ENCODE results near the gene MTF2.
"Not testable (repeated sequence)": the region's sequence is repeated elsewhere in the genome, so short reads cannot be mapped to it uniquely, and the experiment has no call there.

Gene MTF2

DNA sequence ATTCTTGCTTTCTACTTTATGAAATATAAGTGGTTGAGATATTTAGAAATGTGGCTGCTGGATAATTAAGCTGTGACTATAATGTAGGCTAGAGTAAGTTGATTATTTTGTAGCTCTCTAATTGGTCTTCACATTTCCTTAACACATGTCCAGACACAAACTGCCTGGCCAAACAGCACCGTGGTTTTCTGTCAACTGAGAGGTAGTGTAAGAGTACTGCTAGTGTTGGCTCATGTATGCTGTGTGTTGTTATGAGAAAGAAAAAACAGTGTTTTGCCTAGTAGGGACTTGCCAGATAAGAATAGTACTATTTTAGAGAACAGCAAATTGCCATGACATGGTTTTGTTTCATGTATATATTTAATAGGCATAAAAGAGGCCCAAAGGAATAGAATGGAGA lies 64.1 kb downstream of the MTF2 start:
- DNase-seq (ENCODE audit: low read depth) = no peak

DNA sequence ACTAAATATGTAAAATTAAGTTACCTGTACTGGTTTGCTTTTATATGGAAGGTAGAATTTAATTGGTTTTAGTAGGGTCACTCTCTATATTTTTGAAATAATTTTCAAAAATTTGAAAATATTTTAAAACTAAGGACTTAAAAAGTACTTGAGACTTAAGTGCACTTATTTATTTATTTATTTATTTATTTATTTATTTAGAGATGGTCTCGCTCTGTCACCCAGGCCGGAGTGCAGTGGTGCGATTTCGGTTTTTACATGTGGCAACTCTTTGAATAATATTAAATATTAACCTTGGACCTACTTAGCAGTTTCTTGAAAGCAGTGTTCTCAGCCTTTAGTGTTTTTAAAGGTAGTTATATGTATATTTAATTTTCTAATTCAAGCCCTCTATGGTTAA lies 64.7 kb downstream of the MTF2 start:
- no peak for DNase-seq (ENCODE audit: low read depth)

DNA sequence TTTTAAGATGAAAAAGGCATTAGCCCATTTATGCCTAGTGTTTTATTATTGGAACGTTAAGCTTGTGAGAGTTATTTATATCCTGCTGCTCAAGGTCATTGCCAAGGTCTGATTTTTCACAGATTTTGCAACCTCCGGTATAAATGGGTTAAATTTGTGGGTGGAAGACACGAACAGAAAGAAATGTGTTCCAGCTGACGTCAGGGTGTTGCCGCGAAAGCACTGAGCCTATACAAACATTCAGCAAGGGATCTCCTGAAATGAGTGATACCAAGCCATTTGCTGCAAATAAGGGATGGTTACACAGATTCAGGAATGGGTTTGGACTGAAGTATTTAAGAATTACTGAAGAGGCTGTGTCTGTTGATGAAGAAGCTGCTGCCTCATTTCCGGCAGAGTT lies 68.9 kb downstream of the MTF2 start:
- no peak for DNase-seq (ENCODE audit: low read depth)

DNA sequence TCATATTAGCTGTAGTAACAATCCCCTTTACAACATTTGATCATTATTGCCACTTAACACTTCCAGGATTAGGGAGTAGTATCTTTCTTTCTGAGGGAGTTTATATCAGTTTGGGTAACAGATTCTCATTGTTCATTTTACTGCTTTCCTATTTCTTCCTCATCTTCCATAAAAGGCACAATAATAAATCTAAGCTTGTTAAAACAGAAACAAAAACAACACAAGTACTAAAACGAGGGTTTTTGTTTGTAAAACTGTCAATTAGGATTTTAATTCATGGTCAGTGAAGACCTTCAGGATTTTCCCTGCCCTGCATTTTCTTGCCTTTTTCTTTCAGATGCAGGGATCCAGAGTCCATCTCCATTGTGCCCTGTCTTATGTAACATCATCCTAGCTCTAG lies 71.6 kb downstream of the MTF2 start:
- DNase-seq (ENCODE audit: low read depth) = no peak

DNA sequence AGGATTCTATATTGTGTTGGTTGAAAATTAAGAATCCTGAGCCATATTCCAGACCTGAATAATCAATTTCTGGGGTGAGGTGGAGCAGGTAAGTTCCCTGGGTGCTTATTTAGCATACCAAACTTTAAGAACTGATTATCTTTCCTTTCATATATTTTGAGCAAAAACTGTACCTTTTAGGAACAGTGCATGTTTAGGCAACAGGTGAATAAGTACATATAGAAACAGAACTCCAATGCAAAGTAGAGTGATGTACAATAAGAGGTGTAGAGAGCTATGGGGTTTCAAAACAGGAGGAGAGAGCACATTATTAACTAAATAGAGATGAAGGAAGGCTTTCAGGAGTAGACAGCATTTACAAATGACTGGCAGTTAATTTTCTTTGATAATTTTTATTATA lies 72.4 kb downstream of the MTF2 start:
- no peak for DNase-seq (ENCODE audit: low read depth)

DNA sequence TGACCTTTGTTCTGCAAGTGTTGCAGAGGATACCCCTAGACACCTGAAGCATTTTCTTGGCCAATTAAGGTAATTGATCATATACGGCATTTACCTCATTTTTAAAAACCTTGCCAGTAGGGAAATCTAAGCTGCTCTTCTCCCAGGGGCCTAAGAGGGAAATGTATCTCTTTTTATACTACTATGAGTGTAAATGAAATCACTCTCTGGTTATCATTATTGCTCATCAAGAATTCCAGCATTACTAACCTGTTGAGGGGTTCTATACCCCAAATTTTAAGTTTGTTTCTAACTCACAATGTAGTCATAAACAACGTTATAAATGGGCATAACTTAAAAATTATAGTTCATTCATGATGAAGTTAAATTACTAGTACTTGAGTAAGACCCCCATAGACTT lies 73.8 kb downstream of the MTF2 start:
- no peak for DNase-seq (ENCODE audit: low read depth)

DNA sequence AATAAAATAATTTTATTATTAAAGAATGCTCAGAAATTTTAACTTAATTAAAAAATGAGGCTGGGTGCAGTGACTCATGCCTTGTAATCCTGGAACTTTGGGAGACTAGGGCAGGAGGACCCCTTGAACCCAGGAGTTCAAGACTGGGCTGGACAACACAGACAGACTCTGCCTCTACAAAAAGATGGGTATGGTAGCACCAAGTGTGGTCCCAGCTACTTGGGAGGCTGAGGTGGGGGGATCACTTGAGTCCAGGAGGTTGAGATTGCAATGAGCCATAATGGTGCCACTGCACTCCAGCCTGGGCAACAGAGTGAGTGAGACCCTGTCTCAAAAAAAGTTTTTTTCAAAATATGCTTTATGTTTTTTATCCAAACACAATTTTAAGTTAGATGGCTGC lies 75.8 kb downstream of the MTF2 start:
- DNase-seq (ENCODE audit: low read depth) = no peak

DNA sequence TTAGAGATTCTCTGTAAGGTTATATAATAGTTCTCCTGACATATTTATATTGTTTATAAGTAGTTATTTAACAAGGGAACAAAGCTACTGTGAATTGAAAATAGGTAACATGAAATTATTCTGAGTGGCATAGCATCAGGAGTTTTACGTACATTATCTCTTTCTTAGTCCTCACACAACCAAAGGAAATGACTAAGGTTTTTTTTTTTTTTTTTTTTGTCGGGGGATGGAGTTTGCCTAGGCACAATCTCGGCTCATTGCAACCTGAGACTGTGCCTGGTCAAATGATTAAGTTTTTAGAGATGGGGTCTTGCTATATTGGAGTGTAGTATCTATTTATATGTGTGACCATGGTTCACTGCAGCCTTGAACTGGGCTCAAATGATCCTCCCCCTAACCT lies 76.3 kb downstream of the MTF2 start:
- no peak for DNase-seq (ENCODE audit: low read depth)

DNA sequence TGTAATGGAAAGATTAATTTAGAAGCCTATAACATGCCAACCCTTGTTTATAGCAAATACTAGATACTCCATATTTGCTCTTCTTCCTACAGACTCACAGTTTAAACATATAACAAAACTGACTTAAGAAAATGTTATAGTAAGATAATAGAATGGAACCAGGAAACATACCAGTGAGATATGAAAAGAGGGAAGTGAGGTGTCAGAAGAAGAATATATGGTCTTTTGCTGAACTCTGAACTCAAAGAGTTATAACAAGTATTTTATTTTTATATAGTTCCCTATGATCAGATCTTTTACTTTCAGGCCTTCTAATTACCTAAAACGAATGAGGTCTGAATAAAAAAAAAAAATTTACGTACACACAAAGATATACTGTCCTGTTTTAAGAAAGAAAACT lies 80.3 kb downstream of the MTF2 start:
- no peak for DNase-seq (ENCODE audit: low read depth)

DNA sequence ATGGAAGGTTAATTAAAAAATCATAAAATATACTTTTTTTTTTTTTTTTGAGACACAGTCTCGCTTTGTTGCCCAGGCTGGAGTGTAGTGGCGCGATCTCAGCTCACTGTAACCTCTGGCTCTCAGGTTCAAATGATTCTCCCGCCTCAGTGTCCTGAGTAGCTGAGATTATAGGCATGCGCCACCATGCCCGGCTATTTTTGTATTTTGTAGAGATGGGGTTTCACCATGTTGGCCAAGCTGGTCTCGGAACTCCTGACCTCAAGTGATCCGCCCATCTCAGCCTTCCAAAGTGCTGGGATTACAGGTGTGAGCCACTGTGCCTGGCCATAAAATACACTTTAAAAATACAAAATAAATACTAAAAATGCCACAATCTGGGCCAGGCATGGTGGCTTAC lies 84.2 kb downstream of the MTF2 start:
- not testable (repeated sequence) for DNase-seq (ENCODE audit: low read depth)

DNA sequence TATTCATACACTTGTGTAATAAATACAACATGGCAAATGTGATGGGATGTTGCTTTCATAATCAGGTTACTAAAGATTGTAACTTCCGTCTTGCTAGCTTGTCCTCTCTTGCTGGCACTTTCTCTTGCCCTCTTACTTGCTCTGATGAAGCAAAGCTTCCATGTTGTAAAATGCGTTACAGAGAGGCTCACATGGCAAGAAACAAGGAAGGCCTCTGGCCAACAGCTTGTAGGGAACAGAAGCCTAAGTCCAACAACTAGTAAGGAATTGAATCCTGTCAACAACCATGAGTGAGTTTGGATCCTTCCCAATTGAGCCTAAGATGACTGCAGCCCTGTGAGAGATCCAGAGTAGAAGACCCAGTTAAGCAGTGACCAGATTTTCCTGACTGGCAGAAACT lies 85.7 kb downstream of the MTF2 start:
- DNase-seq (ENCODE audit: low read depth) = no peak

DNA sequence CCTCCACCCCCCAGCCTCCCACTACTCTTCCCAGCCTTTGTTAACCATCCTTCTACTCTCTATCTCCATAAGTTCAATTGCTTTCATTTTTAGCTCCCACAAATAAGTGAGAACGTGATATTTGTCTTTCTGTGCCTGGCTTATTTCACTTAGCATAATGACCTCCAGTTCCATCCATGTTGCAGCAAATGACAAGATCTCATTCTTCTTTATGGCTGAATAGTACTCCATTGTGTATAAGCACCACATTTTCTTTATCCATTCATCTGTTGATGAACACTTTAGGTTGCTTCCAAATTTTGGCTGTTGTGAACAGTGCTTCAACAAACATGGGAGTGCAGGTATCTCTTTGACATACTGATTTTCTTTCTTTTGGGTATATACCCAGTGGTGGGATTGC lies 86.8 kb downstream of the MTF2 start:
- DNase-seq (ENCODE audit: low read depth) = not testable (repeated sequence)

DNA sequence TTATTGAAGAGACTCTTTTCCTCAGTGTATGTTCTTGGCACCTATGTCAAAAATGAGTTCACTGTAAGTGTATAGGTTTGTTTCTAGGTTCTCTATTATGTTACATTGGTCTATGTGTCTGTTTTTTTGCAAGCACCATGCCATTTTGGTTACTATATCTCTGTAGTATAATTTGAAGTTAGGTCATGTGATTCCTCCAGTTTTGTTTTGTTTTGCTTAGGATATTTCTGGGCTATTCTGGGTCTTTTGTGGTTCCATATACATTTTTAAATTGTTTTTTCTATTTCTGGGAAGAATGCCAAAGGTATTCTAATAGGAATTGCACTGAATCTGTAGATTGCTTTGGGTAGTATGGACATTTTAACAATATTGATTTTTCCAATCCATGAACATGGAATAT lies 87.9 kb downstream of the MTF2 start:
- no peak for DNase-seq (ENCODE audit: low read depth)

DNA sequence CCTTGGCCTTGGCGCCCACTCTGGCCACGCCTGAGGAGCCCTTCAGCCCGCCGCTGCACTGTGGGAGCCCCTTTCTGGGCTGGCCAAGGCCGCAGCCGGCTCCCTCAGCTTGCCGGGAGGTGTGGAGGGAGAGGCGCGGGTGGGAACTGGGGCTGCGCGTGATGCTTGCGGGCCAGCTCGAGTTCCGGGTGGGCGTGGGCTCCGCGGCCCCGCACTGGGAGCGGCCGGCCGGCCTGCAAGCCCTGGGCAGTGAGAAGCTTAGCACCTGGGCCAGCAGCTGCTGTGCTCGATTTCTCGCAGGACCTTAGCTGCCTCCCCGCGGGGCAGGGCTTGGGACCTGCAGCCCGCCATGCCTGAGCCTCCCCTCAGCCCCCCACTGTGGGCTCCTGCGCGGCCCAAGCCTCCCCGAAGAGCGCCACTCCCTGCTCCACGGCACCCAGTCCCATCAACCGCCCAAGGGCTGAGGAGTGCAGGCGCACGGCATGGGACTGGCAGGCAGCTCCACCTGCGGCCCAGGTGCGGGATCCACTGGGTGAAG lies 91.1 kb downstream of the MTF2 start:
- DNase-seq (ENCODE audit: low read depth) = not testable (repeated sequence)

DNA sequence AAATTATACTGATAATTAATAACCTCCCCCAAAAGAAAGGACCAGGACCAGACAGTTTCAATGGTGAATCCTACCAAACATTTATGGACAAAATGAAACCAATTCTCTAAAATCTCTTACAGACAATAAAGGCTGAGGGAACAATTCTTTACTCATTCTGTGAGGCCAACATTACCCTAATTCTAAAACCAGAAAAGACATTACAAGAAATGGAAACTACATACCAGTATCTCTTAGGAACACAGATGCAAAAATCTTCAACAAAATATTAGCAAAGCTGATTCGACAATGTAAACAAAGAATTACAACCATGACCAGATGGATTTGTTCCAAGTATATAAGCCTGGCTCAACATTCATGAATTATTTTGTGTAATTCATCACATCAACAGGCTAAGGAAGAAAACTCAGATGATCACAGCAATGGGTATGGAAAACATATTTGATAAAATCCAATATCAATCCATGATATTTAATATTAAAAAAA lies 92.5 kb downstream of the MTF2 start:
- DNase-seq (ENCODE audit: low read depth) = no peak

DNA sequence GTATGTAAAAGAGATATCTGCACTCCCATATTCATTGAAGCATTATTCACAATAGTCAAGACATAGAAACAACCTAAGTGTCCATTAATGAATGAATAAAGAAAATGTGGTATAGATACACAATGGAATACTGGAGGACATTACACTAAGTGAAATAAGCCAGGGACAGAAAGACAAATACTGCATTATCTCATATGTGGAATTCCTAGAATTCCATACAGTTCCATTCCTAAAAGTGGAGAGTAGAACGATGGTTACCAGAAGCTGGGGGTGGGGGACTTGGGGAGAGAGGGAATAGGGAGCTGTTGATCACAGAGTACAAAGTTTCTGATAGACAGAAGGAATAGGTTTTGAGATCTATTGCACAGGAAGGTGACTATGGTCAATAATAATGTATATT lies 93.7 kb downstream of the MTF2 start:
- DNase-seq (ENCODE audit: low read depth) = no peak

DNA sequence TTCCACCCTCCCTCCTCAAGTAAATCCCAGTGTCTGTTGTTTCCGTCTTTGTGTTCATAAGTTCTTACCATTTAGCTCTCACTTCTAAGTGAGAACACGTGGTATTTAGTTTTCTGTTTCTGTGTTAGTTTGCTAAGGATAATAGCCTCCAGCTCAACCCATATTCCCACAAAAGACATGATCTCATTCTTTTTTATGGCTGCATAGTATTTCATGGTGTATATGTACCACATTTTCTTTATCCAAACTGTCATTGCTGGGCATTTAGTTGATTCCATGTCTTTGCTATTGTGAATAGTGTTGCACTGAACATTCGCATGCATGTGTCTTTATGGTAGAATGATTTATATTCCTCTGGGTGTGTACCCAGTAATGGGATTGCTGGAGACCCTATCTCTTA lies 95.6 kb downstream of the MTF2 start:
- not testable (repeated sequence) for DNase-seq (ENCODE audit: low read depth)

DNA sequence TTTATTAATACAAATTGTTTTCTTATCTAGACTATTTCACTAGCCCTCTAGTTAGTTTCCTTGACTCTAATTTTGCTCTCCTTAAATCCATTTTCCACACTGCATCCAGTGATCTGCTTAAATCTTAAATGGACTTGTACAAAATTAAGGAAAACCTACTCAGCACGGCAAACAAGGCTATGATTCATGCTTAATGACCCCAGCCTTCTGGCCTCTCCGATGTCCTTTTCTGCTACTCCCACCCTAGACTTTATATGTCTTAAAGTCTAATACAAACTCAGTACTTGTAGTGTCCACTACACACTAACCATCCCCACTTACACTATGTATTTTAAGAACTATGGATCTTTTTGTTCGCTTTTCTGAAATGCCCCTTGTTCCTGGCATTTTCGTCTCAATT lies 98.9 kb downstream of the MTF2 start:
- DNase-seq (ENCODE audit: low read depth) = no peak

DNA sequence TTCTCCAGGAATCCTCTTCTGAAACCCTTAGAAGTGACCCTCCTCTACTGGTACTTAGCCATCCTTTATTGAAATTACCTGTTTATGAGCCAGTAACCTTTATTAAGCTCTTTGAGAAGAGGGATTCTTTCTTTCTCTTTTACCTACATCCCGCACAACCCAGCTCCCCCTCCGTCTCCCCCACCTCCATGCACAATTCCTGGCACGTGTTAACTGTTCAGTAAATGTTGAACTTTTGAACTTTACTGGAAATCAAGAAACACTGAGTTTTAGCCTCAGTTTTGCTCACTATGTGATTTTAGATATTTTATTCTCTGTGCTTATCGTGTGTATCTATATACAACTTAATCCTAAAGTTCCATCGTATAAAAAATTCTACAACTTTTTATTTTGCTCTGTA lies 99.3 kb downstream of the MTF2 start:
- DNase-seq (ENCODE audit: low read depth) = no peak

DNA sequence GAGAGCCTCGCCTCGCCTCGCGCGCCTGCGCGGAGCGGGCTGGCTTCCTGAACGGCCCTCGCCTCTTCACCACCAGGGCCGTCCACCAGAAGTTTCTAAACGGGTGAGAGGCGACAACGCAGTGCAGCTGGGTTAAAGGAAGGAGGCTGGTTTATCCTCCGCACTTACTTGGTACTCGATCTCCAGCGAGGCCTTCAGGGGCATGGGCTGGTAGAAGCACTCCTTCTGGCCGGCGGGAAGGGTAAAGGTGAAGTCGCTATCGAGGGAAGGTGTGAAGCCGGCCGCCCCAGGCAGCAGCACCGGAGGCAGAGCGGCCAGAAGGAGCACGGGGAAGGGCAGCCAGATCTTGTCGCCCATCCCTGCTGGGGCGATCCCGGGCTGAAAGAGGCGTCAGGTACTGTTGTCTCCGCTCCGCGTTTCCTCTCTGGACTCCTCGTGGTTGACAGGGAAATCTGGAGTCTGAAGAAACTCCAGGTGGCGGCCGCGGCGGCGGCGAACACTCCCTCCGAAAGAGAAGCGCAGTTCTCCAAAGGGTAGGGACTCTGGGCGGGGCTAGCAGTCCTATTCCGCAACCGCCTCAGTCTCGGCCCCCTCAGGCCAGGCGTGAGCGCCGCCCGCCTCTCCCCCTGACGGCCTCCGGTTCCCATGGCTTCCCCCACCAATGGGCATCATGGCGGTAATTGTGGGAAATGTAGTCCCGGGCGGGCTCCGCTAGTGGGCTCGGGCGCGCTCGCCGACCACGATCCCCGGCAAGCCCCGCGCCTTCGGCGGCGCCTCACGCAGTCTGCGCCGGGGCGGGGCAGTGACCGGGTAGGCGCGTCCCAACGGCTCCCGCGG lies 101.0 kb downstream of the MTF2 start, which contains the start of gene TMED5:
TSS of gene TMED5 (minus strand) at position 528 of the 837 bp plus-strand sequence. CDS start at position 357, 171 bp downstream.
- peak; percentile 96 for DNase-seq (ENCODE audit: low read depth)

DNA sequence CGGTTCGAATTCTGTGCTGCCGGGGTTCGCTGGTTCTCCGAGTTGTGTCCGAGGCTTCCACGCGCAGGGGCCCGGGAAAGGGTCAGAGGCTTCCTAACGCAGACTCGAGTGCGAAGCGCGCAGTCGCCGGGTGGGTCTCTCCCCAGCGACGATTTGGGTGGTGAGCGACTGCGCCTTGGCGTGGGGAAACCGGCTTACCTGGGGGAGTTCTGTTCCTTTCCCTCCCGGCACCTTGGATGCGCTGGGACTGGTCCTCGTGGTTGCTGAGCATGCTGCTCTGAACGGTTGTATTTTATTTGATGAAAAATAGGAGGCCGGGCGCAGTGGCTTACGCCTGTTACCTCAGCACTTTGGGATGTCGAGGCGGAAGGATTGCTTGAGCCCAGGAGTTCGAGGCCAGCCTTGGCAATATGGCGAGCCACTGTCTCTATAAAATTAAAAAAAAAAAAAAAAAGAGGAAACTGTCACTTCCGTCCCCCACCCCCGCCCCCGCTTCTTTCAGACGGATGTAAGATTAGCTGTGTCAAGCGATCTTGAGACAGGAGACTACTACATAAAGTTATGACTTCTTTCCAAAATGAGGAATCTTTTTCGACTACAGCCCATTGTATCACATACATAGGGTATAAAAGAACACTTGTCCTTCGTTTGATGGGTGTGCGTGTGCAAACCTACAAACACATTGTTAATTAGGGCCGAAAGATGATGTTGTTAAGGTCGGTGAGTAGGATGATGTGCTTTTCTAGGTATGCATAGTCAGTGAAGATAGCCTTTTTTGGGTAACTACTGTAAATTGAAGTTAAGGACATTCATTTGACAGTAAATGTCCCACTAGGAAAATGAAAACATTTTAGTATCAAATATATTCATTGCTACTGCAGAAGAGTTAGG lies 101.9 kb downstream of the MTF2 start, which contains the start of gene CCDC18:
TSS of gene CCDC18 (plus strand) at position 2 of the 891 bp plus-strand sequence. CDS start 2,638 bp downstream, outside the sequence.
- peak; percentile 48 for DNase-seq (ENCODE audit: low read depth)

DNA sequence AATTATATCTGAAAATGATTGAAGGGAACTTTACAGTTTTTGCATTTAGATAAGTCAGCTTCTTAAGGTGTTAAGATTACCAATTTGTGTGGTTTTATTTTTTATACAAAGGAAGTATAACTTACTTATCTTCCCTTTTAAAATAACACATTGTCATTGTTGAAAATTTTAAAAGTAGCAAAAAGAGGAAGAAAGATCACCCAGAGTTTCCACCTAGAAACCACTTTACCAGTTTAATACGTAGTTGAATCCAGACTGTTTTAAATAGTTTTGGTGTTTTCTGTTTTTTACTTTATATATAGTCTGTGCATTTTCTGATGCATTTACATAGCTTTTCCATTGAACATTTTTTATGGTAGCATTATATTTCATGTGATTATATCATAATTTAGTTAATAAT lies 107.6 kb downstream of the MTF2 start:
- DNase-seq (ENCODE audit: low read depth) = no peak

Data from T-helper 22 cell (primary cell).